ENCODE data around the gene SLX9. TPM values are rescaled to one million over a fixed set of nuclear protein-coding genes. Genes with fewer than 3 reads are reported as not detected.

The SLX9 gene
- total and polyA plus RNA-seq, 2 donors (not counting 3 experiments of a cell fraction or from before 2014, with no cell fraction given), result 27.0 to 50.6 TPM

GRCh38 chr21:44934276-44934675, 5.6 kb upstream of the SLX9 start:
- TF ChIP-seq POLR2A (IDR thresholded peaks at IDR 0.05; ENCODE audit: low read depth, low read length), result no peak
- TF ChIP-seq FOS (IDR thresholded peaks at IDR 0.05; ENCODE audit: borderline replicate concordance, insufficient read depth, low read length), result no peak
- TF ChIP-seq MAX (IDR thresholded peaks at IDR 0.05; ENCODE audit: insufficient read depth, insufficient read length), result no peak
- no peak for TF ChIP-seq POLR2AphosphoS5 (IDR thresholded peaks at IDR 0.05; ENCODE audit: insufficient read depth, low read depth, low read length)
- TF ChIP-seq JUN (IDR thresholded peaks at IDR 0.05; ENCODE audit: borderline replicate concordance, insufficient read depth, insufficient read length, low read depth), result no peak
- TF ChIP-seq CTCF (IDR thresholded peaks at IDR 0.05; ENCODE audit: extremely low read depth in 1 of 2, insufficient read depth in 1 of 2, low read depth in 1 of 2, low read length in 2 of 2), result no peak
- no peak for TF ChIP-seq GATA2 (IDR thresholded peaks at IDR 0.05; ENCODE audit: insufficient read depth, insufficient read length, low read depth, low read length)
- TF ChIP-seq EZH2 (IDR thresholded peaks at IDR 0.05; ENCODE audit: borderline replicate concordance, low read depth, low read length, severe bottlenecking), result no peak
- TF ChIP-seq MYC (IDR thresholded peaks at IDR 0.05; ENCODE audit: low read depth, low read length), result no peak
- peaks cover 13% of the 10 kb centered on the region for H3K4me1 ChIP-seq (ENCODE audit: control insufficient read depth, extremely low read depth, insufficient read depth, low read length)
- no peak overlapping the region for H3K4me2 ChIP-seq (ENCODE audit: insufficient read depth, low read length)
- no peak overlapping the region for H2AFZ ChIP-seq (ENCODE audit: low read depth, low read length)
- no peak for DNase-seq (ENCODE audit: low read depth, low spot score)
- H3K9ac ChIP-seq (replicated peaks; ENCODE audit: extremely low read depth, insufficient read depth, low read length), result no peak overlapping the region
- intact Hi-C loops (cut with micrococcal nuclease) (loop anchor here (10.0 kb wide), 1 partner anchor 419 kb away; no protein-coding TSS in a partner anchor), dilution Hi-C loops (cut with MboI; ENCODE audit: extremely low pct_ligation_motif_present, low sequenced_read_pairs) (loop anchor here (25.0 kb wide), 1 partner anchor 203 kb away; no protein-coding TSS in a partner anchor)
- H3K4me3 ChIP-seq (replicated peaks in 1 of 3; ENCODE audit: insufficient read depth in 1 of 3, low read depth in 1 of 3, low read length in 3 of 3), result no peak overlapping the region
- ChIA-PET CTCF (interaction anchor here (1.3 to 3.4 kb wide), 8 partner anchors 10 to 424 kb away, joined by 4 to 62 read pairs (median 10); partner anchors contain the start of gene UBE2G2), POLR2A (no interaction called here)
- H3K9me1 ChIP-seq (replicated peaks; ENCODE audit: control insufficient read depth, extremely low read depth, insufficient read depth, low read length), result no peaks in the 10 kb centered on the region
- no peaks in the 10 kb centered on the region for H3K79me2 ChIP-seq (ENCODE audit: control insufficient read depth, insufficient read depth, low read length)
- no peak overlapping the region for H3K27ac ChIP-seq (ENCODE audit: insufficient read depth, low read depth, low read length)
- peaks cover 7 to 13% of the 10 kb centered on the region in 2 experiments for H3K27me3 ChIP-seq (ENCODE audit: control insufficient read depth in 2 of 2, insufficient read depth in 2 of 2, low read length in 2 of 2)
- FAIRE-seq, result no peak
- no peaks in the 10 kb centered on the region for H4K20me1 ChIP-seq (replicated peaks; ENCODE audit: control insufficient read depth, extremely low read depth, insufficient read depth, low read length)
- no peaks in the 10 kb centered on the region for H3K9me3 ChIP-seq (replicated peaks; ENCODE audit: control insufficient read depth, insufficient read depth, low read length)
- BruUV-seq (replicated peaks), result no TSS peak
- H3K36me3 ChIP-seq (ENCODE audit: control insufficient read depth in 2 of 2, extremely low read depth in 1 of 2, insufficient read depth in 2 of 2, low read length in 2 of 2), result no peaks in the 10 kb centered on the region

Measured in endothelial cell of umbilical vein (primary cell).